Measurements from ENCODE around the gene HMCN1.

The HMCN1 gene

GRCh38 chr1:185972096-185972850 is 238.1 kb downstream of the HMCN1 start:
- no peak for DNase-seq

GRCh38 chr1:185973645-185974044 is 239.5 kb downstream of the HMCN1 start:
- DNase-seq = no peak

- DNase-seq = no peak
Measured at GRCh38 chr1:185974367-185975170, 240.4 kb downstream of the HMCN1 start.

- no peak for DNase-seq
Measured at GRCh38 chr1:185980891-185981290, 246.7 kb downstream of the HMCN1 start.

- DNase-seq = no peak
Measured at GRCh38 chr1:185984113-185984836, 250.1 kb downstream of the HMCN1 start.

GRCh38 chr1:185987611-185988321 is 253.6 kb downstream of the HMCN1 start:
- no peak for DNase-seq

- DNase-seq = no peak
Measured at GRCh38 chr1:185990565-185990964, 256.4 kb downstream of the HMCN1 start.

GRCh38 chr1:185991266-185991665 is 257.1 kb downstream of the HMCN1 start:
- no peak for DNase-seq

- no peak for DNase-seq
Measured at GRCh38 chr1:185996211-185996610, 262.0 kb downstream of the HMCN1 start.

- DNase-seq = no peak
Measured at GRCh38 chr1:185998391-185998790, 264.2 kb downstream of the HMCN1 start.

- no peak for DNase-seq
Measured at GRCh38 chr1:186002406-186002805, 268.2 kb downstream of the HMCN1 start.

GRCh38 chr1:186009039-186009737 is 275.0 kb downstream of the HMCN1 start:
- DNase-seq = no peak

- DNase-seq = no peak
Measured at GRCh38 chr1:186014370-186015037, 280.3 kb downstream of the HMCN1 start.

- DNase-seq = no peak
Measured at GRCh38 chr1:186016856-186017255, 282.7 kb downstream of the HMCN1 start.

- DNase-seq = no peak
Measured at GRCh38 chr1:186022184-186022583, 288.0 kb downstream of the HMCN1 start.

GRCh38 chr1:186026946-186027345 is 292.8 kb downstream of the HMCN1 start:
- no peak for DNase-seq

GRCh38 chr1:186027621-186028020 is 293.4 kb downstream of the HMCN1 start:
- no peak for DNase-seq

- DNase-seq = no peak
Measured at GRCh38 chr1:186030453-186030852, 296.3 kb downstream of the HMCN1 start.

- DNase-seq = no peak
Measured at GRCh38 chr1:186033847-186034271, 299.7 kb downstream of the HMCN1 start.

GRCh38 chr1:186042230-186042629 is 308.0 kb downstream of the HMCN1 start:
- DNase-seq = no peak

- no peak for DNase-seq
Measured at GRCh38 chr1:186043296-186043695, 309.1 kb downstream of the HMCN1 start.
